NCI-H128 (cell line): ENCODE data around the gene TRIO.

Source experiments
- DNase-seq: peaks from one replicate; lab custom pipeline; 2025; ENCODE audit not compliant: unreplicated experiment; lab: John Stamatoyannopoulos, UW

TRIO gene

DNA sequence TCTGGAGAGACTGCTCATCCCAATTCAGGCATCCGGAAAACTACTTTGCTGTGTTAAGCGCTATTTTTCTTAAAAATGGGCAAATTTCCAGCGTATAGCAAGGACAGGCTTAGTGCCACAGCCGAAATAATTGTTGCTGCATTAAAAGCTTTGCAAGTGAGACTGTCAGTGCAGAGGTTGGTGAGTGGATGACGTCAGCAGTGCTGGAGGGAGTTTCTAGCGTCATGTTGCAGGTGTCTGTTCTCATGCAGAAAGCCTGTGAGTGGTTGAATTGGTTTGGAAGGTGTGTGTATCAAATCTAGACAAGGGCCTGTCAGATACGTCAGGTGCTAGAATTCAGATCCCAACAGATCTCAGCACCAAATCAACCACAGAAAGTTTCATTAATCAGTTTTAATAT, 204.4 kb downstream of the TRIO start:
- no peak for DNase-seq

DNA sequence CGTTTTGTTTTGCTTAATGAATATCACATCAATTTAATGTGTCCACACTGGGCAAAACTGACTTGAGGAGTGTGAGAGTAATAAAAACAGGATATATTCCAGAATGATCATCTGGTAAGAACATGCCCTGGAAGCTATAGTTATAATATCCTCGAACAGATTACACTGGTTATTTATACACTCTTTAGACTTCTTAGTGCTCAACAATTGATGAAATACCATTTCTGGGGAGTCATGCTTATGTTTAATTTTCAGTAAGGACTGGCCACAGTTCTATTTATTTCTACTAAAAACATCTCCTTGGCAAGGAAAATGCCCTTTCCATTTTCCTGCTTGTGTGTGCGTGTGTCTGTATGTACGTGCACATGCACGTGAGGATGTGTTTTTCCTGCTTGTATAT, 205.0 kb downstream of the TRIO start:
- DNase-seq, result no peak

DNA sequence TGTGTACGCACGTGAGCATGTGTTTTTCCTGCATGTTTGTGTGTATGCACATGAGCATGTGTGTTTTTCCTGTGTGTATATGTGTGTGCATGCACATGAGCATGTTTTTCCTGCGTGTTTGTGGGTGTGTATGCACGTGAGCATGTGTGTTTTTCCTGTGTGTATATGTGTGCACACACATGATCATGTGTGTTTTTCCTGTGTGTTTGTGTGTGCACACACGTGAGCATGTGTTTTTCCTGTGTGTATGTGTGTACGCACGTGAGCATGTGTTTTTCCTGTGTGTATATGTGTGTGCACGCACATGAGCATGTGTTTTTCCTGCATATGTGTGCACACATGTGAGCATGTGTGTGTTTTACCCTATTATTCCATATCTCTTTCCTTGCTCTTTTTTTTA, 205.9 kb downstream of the TRIO start:
- no peak for DNase-seq

DNA sequence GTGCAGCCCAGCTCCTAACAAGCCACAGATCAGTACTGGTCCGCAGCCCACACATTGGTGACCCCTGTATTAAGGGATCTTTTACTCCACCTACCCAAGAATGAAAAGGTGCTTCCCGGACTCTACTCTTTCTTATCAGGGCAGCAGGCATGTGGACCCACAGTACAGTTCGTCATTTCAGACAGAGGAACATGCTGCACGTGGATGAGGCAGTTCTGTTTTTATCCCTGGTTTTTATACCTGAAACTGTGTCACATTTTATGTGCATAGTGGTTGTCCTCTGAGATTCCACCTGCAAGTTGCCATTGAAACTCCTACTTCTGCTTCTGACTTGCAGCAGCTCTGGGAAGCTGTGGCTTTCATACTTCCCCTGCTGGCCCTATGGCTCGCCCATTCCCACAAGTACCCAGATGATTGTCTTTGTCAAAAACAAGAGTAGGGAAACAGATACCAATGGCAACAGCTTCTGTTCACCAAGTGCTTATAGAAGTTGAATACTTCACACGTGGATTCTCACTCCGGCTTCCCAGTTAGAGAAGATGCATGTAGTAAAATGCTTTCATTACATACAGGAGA, 208.0 kb downstream of the TRIO start:
- no peak for DNase-seq

DNA sequence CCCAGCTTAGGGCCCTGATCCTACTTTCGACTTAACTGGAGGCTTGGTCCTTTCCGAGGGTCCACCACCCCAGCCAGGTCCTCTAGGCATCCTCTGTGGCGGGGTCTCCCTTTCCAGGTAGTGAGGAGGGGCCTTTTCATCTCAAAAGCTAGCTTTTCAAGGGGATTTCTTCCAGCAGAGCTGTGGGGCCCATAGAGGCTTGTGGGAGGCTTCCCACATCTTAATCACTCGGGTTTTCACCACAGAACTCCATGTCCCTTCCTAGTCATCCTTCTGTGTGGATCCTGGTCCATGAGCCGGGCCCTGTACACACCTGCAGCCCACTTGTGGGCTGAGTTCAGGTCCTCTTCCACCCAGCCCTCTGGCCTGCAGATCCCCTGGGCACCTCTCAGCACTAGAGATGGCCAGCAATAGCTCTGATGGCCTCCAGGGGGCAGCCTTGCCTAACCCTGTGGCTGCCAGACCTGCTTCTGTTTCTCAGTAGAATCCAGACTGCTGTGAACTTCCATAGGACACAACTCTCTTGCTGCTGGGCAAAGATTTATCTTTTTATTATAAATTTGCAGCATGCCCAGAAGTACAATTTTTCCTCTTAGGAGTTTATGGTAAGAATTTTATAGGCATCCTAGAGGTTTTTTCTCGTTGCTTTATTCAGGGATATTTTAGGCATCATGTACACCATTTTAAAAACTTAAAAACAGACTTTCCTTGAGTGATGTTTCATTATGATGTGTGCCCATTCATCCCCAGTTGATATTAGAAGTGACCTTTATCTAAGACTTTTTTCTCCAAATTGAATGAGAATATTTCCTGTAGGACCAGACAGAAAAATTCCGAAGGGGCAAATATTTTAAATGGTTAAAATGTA, 208.9 kb downstream of the TRIO start:
- peak; percentile 8 for DNase-seq

DNA sequence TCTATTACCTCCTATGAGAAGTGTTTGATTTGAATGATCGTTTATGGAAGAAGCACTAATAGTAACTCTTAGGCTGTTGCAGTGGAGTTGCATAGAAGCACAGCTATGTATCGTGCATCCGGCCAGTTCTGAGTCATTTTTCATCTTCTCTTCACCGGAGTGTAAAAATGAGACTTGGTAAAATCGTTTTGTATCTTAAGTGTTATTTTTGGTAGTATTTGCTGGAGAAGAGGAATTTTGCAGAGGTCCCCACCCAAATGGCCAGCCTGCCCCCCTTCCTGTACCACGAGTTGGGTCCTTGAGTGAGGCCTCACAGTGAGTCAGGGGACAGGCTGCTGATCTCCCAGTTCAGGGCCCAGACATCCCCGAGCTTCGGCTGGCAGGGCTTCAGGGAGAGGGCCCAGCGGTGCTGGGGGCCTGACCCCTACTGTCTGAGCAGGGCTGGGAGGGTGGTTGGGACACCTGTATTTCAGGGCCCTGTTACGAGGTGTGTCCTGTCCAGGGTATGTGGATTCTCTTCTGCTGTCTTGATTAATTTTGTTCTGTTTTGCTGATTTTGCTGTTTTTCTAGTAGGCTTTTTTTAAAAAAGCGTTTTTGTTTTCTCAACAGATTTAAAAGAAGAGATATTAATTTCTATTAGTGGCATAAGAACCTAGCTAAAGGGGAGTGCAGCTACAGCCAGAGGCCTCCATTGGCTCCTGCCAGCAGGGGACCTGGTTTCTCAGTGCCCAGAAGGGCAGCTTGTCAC, 210.8 kb downstream of the TRIO start:
- DNase-seq, result no peak

DNA sequence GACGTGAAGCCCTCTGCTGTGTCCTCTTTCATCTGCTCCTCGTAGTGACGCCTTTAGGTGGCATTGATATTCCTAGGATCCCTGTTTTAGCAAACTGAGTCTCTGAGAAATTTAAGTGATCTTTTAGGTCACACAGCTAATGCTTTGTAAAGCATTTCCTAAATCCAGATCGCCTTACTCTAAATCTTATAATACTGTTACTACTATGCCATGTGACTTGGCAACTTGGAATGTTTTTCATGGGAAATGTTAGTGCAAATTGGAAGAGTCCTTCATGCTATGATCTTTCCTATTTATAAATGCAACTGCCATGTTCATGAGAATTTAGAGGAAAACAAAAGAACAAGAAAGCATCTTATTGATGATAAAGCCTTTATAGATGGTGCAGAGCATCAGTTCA, 212.2 kb downstream of the TRIO start:
- no peak for DNase-seq

DNA sequence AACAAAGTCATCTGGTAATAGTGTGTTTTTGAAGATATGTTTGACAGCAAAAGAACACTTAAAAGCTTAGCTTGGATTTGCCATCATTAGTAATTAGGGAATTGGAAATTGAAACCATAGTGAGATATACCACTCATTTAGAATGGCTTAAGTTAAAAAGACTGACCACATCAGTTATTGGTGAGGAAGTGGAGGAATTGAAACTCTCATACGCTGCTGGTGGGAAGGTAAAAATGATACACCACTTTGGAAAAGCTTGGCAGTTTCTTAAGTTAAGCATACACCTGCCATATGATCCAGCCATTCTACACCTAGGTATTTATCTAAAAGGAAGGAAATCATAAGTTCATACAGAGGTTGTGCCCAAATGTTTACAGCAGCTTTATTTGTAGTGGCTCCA, 213.2 kb downstream of the TRIO start:
- no peak for DNase-seq

DNA sequence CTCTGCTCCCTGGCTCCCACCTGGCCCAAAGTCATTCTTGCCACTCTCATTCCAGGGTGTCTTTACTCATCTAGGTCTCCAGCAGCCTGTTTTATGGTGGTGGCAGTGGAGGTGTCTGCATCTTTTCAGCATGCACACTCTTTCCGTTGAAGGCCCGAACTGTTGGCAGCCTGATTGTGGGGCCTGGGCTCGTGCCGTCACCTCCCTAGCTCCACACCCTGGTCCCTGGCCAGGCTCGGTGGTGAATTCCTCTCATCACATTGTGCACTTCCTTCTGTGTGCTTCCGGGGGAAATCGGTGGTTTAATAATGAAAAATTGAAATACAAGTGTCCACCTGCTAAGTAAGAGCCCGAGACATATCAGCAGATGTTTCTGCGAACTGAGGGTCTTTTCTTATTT, 214.3 kb downstream of the TRIO start:
- no peak for DNase-seq

DNA sequence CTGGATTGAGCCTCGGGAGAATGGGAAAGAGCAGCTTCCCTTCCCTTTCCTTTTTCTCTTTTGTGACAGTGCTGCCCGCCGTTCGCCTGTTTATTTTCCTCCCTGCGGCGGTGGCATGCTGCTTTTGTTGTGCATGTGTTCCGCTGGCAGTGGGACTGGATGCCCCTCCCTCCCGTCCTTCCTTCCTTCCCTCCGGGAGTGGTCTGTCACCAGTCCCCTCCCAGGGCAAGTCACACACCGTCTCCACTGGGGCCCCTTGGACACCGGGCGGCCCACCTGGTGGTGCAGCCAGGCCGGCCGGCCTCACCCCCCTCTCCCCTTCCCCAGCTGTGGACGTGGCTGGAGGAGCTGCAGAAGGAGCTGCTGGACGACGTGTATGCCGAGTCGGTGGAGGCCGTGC, 214.7 kb downstream of the TRIO start:
- DNase-seq, result no peak

DNA sequence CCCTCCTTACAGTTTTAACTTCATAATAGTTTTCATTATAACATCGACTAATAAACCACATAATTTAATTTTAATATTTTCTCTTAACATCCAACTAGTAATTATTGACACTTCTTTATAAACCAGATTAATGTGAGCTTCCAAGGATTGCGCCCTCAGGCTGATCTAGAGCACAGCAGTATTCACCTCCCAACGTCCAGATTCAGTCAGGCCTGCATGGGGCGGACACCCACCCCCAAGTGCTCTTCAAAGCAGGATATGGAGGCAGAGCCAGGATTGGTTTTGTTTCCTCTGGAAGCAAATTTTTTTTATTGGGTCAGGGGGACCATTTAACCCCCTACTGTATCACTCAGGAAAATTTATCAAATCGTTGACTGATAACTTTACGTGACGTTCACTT, 215.4 kb downstream of the TRIO start:
- no peak for DNase-seq

DNA sequence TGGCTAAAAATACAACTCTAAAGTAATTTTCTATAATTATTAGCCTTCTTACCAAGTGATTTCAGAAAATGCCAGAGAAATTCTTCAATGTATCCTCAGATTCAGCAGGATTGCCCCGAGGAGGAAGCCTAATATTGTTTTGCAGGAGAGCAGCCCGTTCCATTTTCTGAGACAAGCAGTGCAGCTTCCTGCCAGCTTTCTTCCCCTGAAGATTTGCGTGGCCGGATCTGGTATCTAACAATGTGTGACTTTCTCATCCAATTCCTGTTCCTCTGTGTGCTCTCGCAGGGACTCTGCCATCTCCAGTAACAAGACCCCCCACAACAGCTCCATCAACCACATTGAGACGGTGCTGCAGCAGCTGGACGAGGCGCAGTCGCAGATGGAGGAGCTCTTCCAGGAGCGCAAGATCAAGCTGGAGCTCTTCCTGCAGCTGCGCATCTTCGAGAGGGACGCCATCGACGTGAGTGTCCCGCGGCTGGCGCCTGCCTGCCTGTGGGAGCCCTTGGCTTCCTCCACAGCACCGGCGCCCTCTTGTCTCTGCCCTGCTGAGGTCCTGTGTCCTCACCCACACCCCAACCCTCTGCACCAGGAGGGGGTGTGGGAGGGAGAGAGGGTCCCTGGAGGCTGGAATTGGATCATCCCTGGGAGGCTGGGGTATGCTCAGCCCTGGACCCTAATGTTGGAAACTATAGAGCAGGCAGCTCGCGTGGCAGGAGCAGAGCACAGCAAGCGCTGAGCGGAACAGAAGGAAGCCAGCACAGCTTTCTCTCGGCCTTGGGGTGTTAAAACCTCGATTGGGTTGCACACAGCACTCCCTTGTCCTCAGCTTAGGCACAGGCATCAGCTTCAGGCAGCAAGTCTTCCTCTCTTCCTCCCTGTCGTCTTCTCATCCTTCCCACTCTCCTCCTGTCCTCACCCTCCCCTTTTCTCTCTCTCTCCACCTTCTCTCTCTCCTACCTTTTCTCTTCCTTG, 216.2 kb downstream of the TRIO start:
- DNase-seq, result no peak

DNA sequence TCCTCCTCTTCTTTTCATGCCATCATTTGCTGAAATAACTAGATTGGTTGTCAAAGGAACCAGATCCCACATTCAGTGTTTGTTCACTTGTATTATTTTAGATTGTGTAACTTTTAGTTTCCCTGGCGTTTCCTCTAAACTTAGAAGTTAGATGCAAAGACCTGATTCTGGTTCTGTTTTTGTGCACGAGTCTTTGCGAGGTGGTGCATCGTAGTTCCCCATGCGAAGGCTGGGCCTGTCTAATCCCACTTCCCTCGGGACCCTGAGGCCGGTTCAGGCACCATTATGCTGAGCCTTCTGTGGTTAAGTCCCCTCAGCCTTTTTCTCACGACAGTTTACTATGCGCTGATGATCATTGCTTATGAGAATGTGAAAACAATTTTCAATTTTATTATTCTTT, 219.3 kb downstream of the TRIO start:
- no peak for DNase-seq

DNA sequence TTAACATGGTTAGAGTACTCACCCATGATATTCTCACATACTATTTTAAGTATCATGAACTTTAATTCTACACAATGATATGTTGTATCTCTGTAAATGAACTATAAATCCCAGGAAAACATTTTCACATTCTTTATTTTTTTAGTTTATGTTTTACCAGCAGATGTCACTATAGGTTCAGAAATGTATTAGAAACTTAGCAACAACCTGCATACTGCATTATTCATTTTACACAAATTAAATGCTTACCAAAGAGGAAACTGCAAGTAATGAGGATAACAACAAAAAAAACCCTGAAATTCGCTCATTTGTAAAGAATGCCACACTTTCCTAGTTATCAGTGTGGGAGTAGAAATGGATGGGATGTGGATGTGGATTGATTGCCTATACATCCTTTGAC, 221.0 kb downstream of the TRIO start:
- DNase-seq, result no peak

DNA sequence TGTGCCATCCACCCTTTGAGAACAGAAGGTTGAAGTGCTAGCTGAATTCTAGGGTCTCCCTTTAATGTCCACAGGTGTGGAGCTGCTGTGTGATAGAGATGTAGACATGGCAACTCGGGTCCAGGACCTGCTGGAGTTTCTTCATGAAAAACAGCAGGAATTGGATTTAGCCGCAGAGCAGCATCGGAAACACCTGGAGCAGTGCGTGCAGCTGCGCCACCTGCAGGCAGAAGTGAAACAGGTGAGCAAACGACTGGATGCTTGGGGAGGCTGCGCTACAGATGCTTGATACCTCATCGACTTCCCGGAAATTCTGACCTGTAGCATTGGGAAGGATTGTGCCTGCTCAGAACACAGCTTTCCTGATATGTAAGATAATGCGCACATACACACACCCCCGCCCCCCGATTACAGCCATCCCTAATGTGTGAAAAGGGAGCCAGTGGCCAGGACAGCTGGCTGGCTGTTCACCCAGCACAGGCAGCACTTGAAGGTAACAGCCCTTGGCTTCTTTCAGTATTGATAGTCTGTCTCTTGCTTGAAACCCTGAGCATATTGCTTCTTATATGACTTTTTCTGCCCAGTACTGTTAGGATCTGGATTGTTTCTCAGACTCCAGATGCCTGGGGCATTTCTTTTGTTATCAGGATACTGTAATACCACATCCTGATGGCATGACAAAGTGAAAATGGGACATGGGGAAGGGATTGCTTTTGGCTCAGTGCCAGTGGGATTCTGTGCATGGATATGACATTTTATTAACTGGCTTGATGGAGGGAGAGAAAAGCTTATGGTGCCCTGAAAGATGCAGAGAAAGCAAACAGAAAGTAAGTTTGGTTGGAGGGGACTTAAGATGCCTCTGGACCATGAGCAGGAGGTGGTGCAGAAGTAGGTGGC, 221.7 kb downstream of the TRIO start:
- DNase-seq, result peak; percentile 12

DNA sequence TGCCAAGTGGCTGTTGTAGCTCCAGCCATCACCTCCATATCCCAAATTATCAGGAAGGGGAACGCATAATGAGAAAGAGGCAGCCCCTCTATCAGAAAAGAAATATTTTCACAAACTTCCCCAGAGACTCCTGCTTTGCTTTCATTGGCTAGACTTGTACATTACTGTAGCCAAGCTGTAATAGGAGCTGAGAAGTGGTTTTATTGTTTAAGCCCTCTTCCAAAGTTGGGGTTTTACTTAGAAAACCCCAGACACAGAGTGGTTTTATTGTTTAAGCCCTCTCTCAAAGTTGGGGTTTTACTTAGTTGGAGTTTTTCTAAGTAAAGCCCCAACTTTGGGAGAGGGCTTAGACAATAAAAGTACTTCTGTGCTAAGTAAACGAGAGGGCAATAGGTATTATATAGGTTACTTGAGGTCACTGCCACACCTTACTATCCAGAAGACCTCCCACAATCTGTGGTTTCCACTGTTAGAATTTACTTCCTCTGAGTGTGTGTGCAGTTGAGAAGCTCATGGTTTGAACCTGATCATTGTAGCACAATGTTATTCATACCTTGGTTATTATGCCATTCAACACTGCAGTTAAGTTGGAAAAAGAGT, 222.8 kb downstream of the TRIO start:
- DNase-seq, result no peak

DNA sequence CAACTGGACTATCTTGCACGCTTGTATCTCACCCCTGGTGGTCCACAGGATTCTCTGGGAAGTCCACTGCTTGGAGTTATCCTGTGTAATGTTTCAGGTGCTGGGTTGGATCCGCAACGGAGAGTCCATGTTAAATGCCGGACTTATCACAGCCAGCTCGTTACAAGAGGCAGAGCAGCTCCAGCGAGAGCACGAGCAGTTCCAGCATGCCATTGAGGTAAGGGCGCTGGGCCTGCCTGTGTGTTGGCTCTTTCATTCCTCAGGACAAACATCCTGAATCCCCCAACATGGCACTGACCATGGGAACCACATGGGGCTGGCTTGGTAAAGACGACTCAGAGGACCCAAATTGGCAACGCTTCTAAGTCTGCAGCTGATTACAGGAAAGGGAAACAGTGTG, 223.6 kb downstream of the TRIO start:
- DNase-seq, result no peak

DNA sequence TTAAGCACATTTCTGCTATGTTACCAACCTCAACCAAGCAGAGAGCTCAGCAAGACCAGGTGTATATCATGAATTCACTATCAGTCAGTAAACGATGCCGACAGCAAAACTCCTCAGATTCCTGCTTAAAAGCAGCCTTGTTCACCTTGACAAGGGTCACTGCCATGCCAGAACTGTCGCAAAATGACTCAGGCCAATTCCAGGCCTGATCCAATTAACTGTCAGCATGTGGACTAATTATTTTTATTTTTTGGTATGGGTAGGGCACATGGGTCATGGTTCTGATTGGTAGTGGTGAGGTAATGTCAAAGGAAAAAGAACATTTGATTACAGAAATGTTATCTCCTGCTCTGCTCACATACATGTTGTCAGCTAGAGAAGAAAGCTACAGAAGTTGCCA, 224.2 kb downstream of the TRIO start:
- no peak for DNase-seq

DNA sequence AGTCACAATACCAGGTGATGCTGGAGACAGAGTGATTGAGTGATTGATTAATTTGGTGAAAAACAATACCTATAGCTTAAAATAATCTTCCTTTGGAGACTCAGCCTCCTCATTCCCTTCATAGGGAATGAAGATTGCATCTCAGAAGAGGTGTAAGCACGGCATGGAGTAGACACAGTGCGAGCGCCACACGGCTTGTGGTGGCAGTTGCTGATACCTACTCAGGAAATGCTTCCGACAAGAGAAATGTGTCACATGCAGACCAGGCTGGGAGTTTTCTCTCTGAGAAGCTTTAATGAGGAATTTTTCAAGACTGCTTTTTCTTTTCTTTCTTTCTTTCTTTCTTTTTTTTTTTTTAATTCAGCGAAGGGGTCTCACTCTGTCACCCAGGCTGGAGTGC, 226.6 kb downstream of the TRIO start:
- no peak for DNase-seq

DNA sequence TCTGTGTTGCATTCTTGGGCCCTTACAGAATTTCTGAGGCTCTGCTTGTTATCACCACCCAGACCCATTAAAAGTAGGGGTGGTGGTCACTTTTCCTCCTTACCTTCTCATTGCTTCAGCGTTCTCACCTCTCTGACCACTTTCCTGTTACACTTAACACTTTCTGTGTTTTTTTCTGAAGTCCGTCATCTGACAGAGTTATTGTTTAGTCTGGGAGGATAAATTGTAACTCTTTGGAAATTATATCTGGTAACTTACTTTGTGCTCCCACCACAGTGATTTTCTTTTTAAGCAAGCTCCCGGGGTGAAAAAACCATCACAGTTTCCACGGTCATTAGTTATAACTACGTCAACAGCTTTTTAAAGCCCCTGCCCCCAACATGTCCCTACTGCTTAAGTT, 227.2 kb downstream of the TRIO start:
- no peak for DNase-seq
